Measurements from ENCODE around the gene PCDH1. TPM values are rescaled to one million over a fixed set of nuclear protein-coding genes. Genes with fewer than 3 reads are reported as not detected.

The PCDH1 gene
- total and polyA plus RNA-seq, 12 donors, result 3.7 to 16.8 (median 7.7) TPM

DNA sequence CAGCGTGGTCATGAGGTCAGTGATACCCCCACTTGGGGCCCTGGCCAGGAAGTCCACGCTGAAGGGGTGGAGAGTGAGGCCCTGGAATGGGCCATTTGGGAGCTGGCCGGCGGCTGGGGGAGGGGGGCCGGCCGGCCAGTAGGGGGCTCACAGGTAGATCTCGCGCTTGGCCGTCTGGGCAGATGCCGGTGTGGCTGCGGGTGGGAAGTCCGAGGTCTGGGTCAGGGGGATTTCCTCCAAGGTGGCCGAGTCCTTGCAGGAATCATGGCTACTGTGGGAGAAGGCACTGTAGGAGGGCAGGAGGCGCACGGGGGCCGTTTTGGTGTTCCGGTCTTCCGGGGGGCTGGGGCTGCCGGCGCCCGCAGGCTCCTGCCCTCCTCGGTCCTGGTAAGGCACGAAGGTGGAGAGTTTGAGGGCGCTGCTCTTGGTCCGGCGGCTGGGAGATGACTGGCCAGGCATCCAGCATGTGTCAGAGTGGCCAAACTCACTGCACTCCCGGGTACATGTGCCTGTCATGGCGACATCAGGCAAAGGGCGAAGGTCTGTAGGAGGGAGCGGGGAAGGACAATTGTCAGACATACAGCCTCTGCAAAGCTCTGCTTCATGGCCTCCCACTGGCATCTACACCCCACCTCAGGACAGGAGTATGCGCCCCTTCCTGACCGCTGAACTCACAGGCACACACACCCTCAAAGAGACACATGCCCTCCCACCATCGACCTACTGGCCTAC is 24.1 kb downstream of the PCDH1 start:
- TF ChIP-seq POLR2A (IDR thresholded peaks at IDR 0.05), result no peak
- TF ChIP-seq, protein P1, sequence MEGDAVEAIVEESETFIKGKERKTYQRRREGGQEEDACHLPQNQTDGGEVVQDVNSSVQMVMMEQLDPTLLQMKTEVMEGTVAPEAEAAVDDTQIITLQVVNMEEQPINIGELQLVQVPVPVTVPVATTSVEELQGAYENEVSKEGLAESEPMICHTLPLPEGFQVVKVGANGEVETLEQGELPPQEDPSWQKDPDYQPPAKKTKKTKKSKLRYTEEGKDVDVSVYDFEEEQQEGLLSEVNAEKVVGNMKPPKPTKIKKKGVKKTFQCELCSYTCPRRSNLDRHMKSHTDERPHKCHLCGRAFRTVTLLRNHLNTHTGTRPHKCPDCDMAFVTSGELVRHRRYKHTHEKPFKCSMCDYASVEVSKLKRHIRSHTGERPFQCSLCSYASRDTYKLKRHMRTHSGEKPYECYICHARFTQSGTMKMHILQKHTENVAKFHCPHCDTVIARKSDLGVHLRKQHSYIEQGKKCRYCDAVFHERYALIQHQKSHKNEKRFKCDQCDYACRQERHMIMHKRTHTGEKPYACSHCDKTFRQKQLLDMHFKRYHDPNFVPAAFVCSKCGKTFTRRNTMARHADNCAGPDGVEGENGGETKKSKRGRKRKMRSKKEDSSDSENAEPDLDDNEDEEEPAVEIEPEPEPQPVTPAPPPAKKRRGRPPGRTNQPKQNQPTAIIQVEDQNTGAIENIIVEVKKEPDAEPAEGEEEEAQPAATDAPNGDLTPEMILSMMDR (IDR thresholded peaks at IDR 0.05), result no peak
- Histone ChIP-seq H3K27me3 (no peaks in the 10 kb centered on the region), H3K27ac (no peak overlapping the region), H3K4me1 (replicated peaks in 1 of 2) (peaks cover 0 to 4% of the 10 kb centered on the region in 2 donors), H3K36me3 (replicated peaks in 1 of 2) (no peaks in the 10 kb centered on the region), H3K9me3 (replicated peaks in 1 of 3) (no peaks in the 10 kb centered on the region), H3K4me3 (no peak overlapping the region)
- intact Hi-C loops (cut with DNase I), result no loop called here
- WGBS, 4 donors, result 70 to 75% (median 72%) methylated on average over 23 to 33 of the region's 33 CpGs
- no peak for DNase-seq

DNA sequence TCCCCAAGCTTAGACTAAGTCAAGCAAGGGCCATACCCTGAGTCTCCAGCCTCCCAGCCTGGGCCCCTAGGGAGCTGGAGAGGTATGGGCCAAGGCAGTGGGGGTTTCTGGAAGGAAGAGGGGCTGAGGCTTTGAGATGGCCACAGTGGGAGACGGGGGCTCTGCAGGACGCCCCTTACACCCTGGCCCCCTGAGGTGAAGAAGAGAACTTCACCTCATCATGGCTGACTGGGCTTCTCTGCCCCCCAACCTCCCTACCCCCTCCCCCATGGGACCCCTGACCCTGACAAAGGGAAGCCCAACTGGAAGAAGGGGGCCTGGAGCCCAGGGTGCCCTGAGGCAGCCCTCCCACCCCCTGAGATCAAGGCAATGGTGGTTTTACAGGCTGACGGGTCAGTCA is 25.8 kb downstream of the PCDH1 start:
- Histone ChIP-seq H3K27ac (no peak overlapping the region), H3K4me1 (replicated peaks in 1 of 2) (peaks cover 0 to 8% of the 10 kb centered on the region in 2 donors), H3K27me3 (no peaks in the 10 kb centered on the region), H3K4me3 (no peak overlapping the region), H3K36me3 (replicated peaks in 1 of 2) (no peaks in the 10 kb centered on the region), H3K9me3 (replicated peaks in 1 of 3) (no peaks in the 10 kb centered on the region)
- DNase-seq, result no peak
- intact Hi-C loops (cut with DNase I), result no loop called here
- 70 to 100% (median 74%) methylated on average over 3 of the region's 3 CpGs; no CpG with 5 or more reads in 1 of the 4 donors for WGBS, 4 donors
- TF ChIP-seq, protein P1 (IDR thresholded peaks at IDR 0.05), result no peak
- TF ChIP-seq POLR2A (IDR thresholded peaks at IDR 0.05), result no peak

DNA sequence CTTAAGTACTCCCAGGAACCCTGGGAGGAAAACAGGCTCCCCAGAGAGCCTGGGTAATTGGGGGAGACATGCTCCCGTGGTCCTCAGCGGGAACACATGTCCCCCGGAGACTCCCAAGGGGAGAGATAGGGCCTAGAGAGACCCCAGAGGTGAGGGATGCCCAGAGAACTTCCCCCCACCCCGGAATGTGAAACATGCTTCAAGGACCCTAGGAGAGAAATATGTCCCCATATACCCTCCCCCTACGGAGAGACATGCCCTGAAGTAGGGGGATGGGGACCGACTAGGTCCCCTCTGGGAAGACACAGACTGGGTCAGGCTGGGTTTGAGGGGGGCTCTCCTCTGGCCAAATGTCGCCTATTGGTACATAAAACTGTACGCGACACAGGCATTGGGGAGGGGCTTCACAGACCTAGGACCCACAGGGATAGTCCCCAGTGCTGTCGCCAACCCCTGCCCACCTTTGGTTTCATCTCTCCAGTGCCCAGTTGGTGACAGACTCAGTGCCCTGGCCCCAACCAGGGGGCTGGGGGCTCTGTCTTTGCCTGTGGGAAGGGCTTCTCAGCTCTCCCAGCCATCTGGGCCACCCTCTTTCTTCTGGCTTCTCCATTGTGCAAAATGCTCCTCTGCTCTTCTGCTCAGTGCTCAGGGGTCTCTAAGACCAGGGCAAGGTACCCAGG is 26.9 kb downstream of the PCDH1 start:
- TF ChIP-seq, protein P1 (IDR thresholded peaks at IDR 0.05), result no peak
- TF ChIP-seq POLR2A (IDR thresholded peaks at IDR 0.05), result no peak
- intact Hi-C loops (cut with DNase I), result no loop called here
- no peaks in the 10 kb centered on the region for H3K9me3 ChIP-seq (replicated peaks in 1 of 3)
- WGBS, 4 donors, result 80 to 84% (median 82%) methylated on average over 6 to 10 of the region's 10 CpGs
- peaks cover 0 to 8% of the 10 kb centered on the region in 2 donors for H3K4me1 ChIP-seq (replicated peaks in 1 of 2)
- peak overlapping the region in 1 of 5 donors; percentile 57 for H3K27ac ChIP-seq
- no peaks in the 10 kb centered on the region for H3K27me3 ChIP-seq
- no peak for DNase-seq
- H3K36me3 ChIP-seq (replicated peaks in 1 of 2), result no peaks in the 10 kb centered on the region
- no peak overlapping the region for H3K4me3 ChIP-seq

DNA sequence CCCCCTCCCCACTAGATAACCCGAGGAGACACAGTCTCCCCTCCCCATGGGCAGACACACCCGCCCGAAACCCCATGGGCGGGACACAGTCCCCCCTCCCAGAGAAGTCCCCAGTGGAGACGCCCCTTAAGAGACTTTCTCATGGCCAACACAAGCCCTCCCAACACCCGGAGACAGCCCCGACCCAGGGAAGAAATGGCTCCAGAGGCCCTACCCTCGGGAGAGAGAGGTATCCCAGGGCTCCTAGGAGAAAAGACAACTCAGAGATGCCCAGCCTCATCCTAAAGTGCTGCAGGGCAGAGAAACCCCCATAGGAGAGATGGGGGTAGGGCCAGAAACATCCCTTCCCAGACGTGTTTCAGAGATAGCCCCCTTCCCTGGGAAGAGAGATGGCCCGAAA is 27.4 kb downstream of the PCDH1 start:
- no peaks in the 10 kb centered on the region for H3K27me3 ChIP-seq
- peak overlapping the region in 2 of 4 donors; percentile 87 to 96 for H3K4me3 ChIP-seq
- peak overlapping the region in 2 of 5 donors; percentile 57 to 97 for H3K27ac ChIP-seq
- H3K9me3 ChIP-seq (replicated peaks in 1 of 3), result no peaks in the 10 kb centered on the region
- H3K36me3 ChIP-seq (replicated peaks in 1 of 2), result no peaks in the 10 kb centered on the region
- intact Hi-C loops (cut with DNase I), result no loop called here
- peaks cover 0 to 8% of the 10 kb centered on the region in 2 donors for H3K4me1 ChIP-seq (replicated peaks in 1 of 2)
- no peak for DNase-seq
- 13 to 33% (median 17%) methylated on average over 4 to 10 of the region's 10 CpGs for WGBS, 4 donors
- TF ChIP-seq POLR2A (IDR thresholded peaks at IDR 0.05), result no peak
- TF ChIP-seq, protein P1 (IDR thresholded peaks at IDR 0.05), result no peak
